ENCODE data around the gene WNT3A.

Gene WNT3A

DNA sequence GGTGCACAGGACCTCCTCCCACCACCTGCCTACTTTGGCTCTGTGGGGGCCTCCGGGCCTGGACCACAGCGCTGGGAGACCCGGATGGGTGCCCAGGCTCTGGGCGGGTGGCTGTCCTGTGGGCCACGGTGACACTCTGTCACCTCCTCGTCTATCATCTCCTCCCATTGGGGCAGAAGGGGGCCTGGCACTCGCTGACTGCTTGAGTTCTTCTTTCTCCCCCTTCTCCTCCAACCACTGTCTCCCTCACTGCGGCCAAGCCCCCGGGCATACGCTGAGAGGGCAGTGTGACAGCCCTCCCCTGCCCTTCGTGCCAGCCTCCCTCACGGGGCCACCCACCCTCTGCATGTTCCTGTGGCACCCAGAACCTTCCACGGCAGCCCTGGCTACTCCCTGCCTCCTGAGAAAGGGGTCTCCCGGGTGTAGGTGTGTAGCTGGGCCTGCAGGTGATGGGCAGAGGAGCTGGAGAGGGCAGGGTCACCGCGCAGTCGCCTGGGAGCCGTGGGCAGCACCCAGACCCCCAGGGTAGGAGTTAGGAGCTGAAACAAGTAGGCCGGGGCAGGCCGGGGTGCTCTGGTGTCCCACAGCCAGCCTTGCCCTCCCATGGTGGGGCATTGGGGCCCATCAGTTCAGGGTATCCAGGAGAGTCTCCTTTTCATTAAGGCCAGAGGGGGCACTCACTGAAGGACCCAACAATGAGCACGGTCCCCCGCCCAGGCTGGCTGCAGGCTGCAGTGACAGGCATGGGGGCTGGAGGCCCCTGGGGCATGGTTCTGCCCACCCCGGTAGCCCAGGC is 66.5 kb downstream of the WNT3A start:
- Histone ChIP-seq H3K9ac (ENCODE audit: low read depth, low read length, poor library complexity, severe bottlenecking) (no peak overlapping the region), H2AFZ (ENCODE audit: low read length) (no peak overlapping the region), H3F3A (ENCODE audit: low read depth) (no peaks in the 10 kb centered on the region), H3K9me3 (ENCODE audit: insufficient read depth, low read depth, low read length) (no peaks in the 10 kb centered on the region), H3K4me3 (ENCODE audit: low read length, poor library complexity, severe bottlenecking) (no peak overlapping the region), H3K27me3 (ENCODE audit: insufficient read depth, low read length, poor library complexity, severe bottlenecking) (no peaks in the 10 kb centered on the region), H3K4me2 (ENCODE audit: low read depth, low read length, poor library complexity, severe bottlenecking) (no peak overlapping the region), H3K4me1 (ENCODE audit: insufficient read depth, low read length, poor library complexity, severe bottlenecking) (no peaks in the 10 kb centered on the region), H3K36me3 (ENCODE audit: insufficient read depth, low read length) (no peaks in the 10 kb centered on the region), H3K9me2 (replicated peaks; ENCODE audit: low read depth, low read length) (no peaks in the 10 kb centered on the region), H3K79me2 (ENCODE audit: insufficient read depth, low read length) (no peaks in the 10 kb centered on the region), H4K20me1 (ENCODE audit: insufficient read depth, low read length, poor library complexity, severe bottlenecking) (no peaks in the 10 kb centered on the region)
- TF ChIP-seq EZH2phosphoT487 (IDR thresholded peaks at IDR 0.05; ENCODE audit: borderline replicate concordance) = no peak
- TF ChIP-seq, protein P1, sequence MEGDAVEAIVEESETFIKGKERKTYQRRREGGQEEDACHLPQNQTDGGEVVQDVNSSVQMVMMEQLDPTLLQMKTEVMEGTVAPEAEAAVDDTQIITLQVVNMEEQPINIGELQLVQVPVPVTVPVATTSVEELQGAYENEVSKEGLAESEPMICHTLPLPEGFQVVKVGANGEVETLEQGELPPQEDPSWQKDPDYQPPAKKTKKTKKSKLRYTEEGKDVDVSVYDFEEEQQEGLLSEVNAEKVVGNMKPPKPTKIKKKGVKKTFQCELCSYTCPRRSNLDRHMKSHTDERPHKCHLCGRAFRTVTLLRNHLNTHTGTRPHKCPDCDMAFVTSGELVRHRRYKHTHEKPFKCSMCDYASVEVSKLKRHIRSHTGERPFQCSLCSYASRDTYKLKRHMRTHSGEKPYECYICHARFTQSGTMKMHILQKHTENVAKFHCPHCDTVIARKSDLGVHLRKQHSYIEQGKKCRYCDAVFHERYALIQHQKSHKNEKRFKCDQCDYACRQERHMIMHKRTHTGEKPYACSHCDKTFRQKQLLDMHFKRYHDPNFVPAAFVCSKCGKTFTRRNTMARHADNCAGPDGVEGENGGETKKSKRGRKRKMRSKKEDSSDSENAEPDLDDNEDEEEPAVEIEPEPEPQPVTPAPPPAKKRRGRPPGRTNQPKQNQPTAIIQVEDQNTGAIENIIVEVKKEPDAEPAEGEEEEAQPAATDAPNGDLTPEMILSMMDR (conservative IDR thresholded peaks at IDR 0.05; ENCODE audit: low read length) = no peak

- Histone ChIP-seq H3K9me2 (replicated peaks; ENCODE audit: low read depth, low read length) (no peaks in the 10 kb centered on the region), H3K79me2 (ENCODE audit: insufficient read depth, low read length) (no peaks in the 10 kb centered on the region), H3K9me3 (ENCODE audit: insufficient read depth, low read depth, low read length) (no peaks in the 10 kb centered on the region), H3K4me3 (ENCODE audit: low read length, poor library complexity, severe bottlenecking) (no peak overlapping the region), H3K4me2 (ENCODE audit: low read depth, low read length, poor library complexity, severe bottlenecking) (no peak overlapping the region), H3K9ac (ENCODE audit: low read depth, low read length, poor library complexity, severe bottlenecking) (no peak overlapping the region), H3F3A (ENCODE audit: low read depth) (no peaks in the 10 kb centered on the region), H3K36me3 (ENCODE audit: insufficient read depth, low read length) (no peaks in the 10 kb centered on the region), H3K27me3 (ENCODE audit: insufficient read depth, low read length, poor library complexity, severe bottlenecking) (no peaks in the 10 kb centered on the region), H4K20me1 (ENCODE audit: insufficient read depth, low read length, poor library complexity, severe bottlenecking) (no peaks in the 10 kb centered on the region), H2AFZ (ENCODE audit: low read length) (no peak overlapping the region), H3K4me1 (ENCODE audit: insufficient read depth, low read length, poor library complexity, severe bottlenecking) (peaks cover 5% of the 10 kb centered on the region)
- TF ChIP-seq, protein P1 (conservative IDR thresholded peaks at IDR 0.05; ENCODE audit: low read length) = no peak
- no peak for TF ChIP-seq EZH2phosphoT487 (IDR thresholded peaks at IDR 0.05; ENCODE audit: borderline replicate concordance)
These were observed 67.2 kb downstream of the WNT3A start for GRCh38 chr1:228073857-228074545.

GRCh38 chr1:228074954-228075730 is 68.3 kb downstream of the WNT3A start:
- Histone ChIP-seq H3K9me2 (replicated peaks; ENCODE audit: low read depth, low read length) (no peaks in the 10 kb centered on the region), H3K36me3 (ENCODE audit: insufficient read depth, low read length) (no peaks in the 10 kb centered on the region), H3K79me2 (ENCODE audit: insufficient read depth, low read length) (peaks cover 9% of the 10 kb centered on the region; the same call in 1 of the 2 replicates), H3F3A (ENCODE audit: low read depth) (no peaks in the 10 kb centered on the region), H3K9me3 (ENCODE audit: insufficient read depth, low read depth, low read length) (no peaks in the 10 kb centered on the region), H2AFZ (ENCODE audit: low read length) (no peak overlapping the region), H3K4me2 (ENCODE audit: low read depth, low read length, poor library complexity, severe bottlenecking) (no peak overlapping the region), H3K4me3 (ENCODE audit: low read length, poor library complexity, severe bottlenecking) (no peak overlapping the region), H3K27me3 (ENCODE audit: insufficient read depth, low read length, poor library complexity, severe bottlenecking) (no peaks in the 10 kb centered on the region), H4K20me1 (ENCODE audit: insufficient read depth, low read length, poor library complexity, severe bottlenecking) (no peaks in the 10 kb centered on the region), H3K4me1 (ENCODE audit: insufficient read depth, low read length, poor library complexity, severe bottlenecking) (peaks cover 6% of the 10 kb centered on the region), H3K9ac (ENCODE audit: low read depth, low read length, poor library complexity, severe bottlenecking) (no peak overlapping the region)
- TF ChIP-seq, protein P1 (conservative IDR thresholded peaks at IDR 0.05; ENCODE audit: low read length) = no peak
- no peak for TF ChIP-seq EZH2phosphoT487 (IDR thresholded peaks at IDR 0.05; ENCODE audit: borderline replicate concordance)

Data from Loucy (cell line).